Fibroblast of pulmonary artery (primary cell): ENCODE data around the gene CIAO1.
A peak's percentile ranks its signal among the peaks of the same experiment; 100 is the strongest.

Experiments
- DNase-seq: peaks from one replicate; pipeline ENCODE4 v3.0.0-alpha.2; 2010; ENCODE audit warnings: low read depth
- H3K4me3 ChIP-seq: replicated peaks from 2 replicates; pipeline ENCODE4 v1.5.1; 2011; ENCODE audit warnings: low read depth, mild to moderate bottlenecking, control low read depth, low read length, moderate library complexity
- CTCF ChIP-seq: IDR thresholded peaks from 2 replicates; pipeline ENCODE4 v1.5.1; 2011; ENCODE audit warnings: mild to moderate bottlenecking, control low read depth, low read length, inconsistent platforms; ENCODE audit errors: missing control alignments

CIAO1 gene

GRCh38 chr2:96316999-96317398, 51.0 kb downstream of the CIAO1 start:
- no peak for TF ChIP-seq CTCF
- H3K4me3 ChIP-seq: no peak overlapping the region

GRCh38 chr2:96317584-96317997, 51.6 kb downstream of the CIAO1 start:
- no peak for DNase-seq
- TF ChIP-seq CTCF: no peak
- no peak overlapping the region for H3K4me3 ChIP-seq

More at GRCh38 chr2:96316999-96317398, 51.0 kb downstream of the CIAO1 start:
- DNase-seq: no peak

GRCh38 chr2:96318723-96319122, 52.7 kb downstream of the CIAO1 start:
- no peak for DNase-seq
- no peak overlapping the region for H3K4me3 ChIP-seq
- no peak for TF ChIP-seq CTCF

GRCh38 chr2:96319396-96319795, 53.4 kb downstream of the CIAO1 start:
- H3K4me3 ChIP-seq: no peak overlapping the region
- DNase-seq: no peak
- TF ChIP-seq CTCF: no peak

GRCh38 chr2:96320326-96320725, 54.3 kb downstream of the CIAO1 start:
- no peak for TF ChIP-seq CTCF
- no peak overlapping the region for H3K4me3 ChIP-seq

GRCh38 chr2:96320728-96321622, 55.0 kb downstream of the CIAO1 start:
- H3K4me3 ChIP-seq: peak overlapping the region; percentile 61
- TF ChIP-seq CTCF: no peak
- no peak for DNase-seq

More at GRCh38 chr2:96320326-96320725, 54.3 kb downstream of the CIAO1 start:
- DNase-seq: no peak
